NCI-H1105 treated with DMSO at 0.1 percent for 48 hours (cell line): ENCODE results near the gene MAPK8IP2.

Experiments used
- DNase-seq: peaks from one replicate; lab custom pipeline; 2025; lab: John Stamatoyannopoulos, UW

MAPK8IP2 gene

GRCh38 chr22:50575426-50575941 lies 25.1 kb upstream of the MAPK8IP2 start:
- DNase-seq, result no peak

GRCh38 chr22:50576070-50576469 lies 24.5 kb upstream of the MAPK8IP2 start:
- no peak for DNase-seq

- no peak for DNase-seq
These were observed 23.5 kb upstream of the MAPK8IP2 start for GRCh38 chr22:50576806-50577696.

GRCh38 chr22:50577697-50577986 lies 23.0 kb upstream of the MAPK8IP2 start:
- no peak for DNase-seq

GRCh38 chr22:50577987-50578775 lies 22.4 kb upstream of the MAPK8IP2 start, which contains the start of gene CPT1B:
Gene CPT1B, minus strand, starts transcription at chr22:50578427. Its CDS starts 512 bp downstream, at chr22:50577915.
- no peak for DNase-seq

- no peak for DNase-seq
These were observed 21.8 kb upstream of the MAPK8IP2 start for GRCh38 chr22:50578776-50579310.

GRCh38 chr22:50579752-50580151 lies 20.8 kb upstream of the MAPK8IP2 start:
- DNase-seq, result no peak

GRCh38 chr22:50581031-50581949 lies 19.3 kb upstream of the MAPK8IP2 start:
- no peak for DNase-seq

GRCh38 chr22:50581950-50582492 lies 18.6 kb upstream of the MAPK8IP2 start:
- DNase-seq, result peak; percentile 57

GRCh38 chr22:50582493-50583293 lies 17.9 kb upstream of the MAPK8IP2 start, which contains the start of gene CHKB:
Gene CHKB, minus strand, starts transcription at chr22:50582849. Its CDS starts 68 bp downstream, at chr22:50582781.
- DNase-seq, result peak; percentile 98

GRCh38 chr22:50583294-50583861 lies 17.2 kb upstream of the MAPK8IP2 start:
- DNase-seq, result no peak

GRCh38 chr22:50584106-50585096 lies 16.2 kb upstream of the MAPK8IP2 start:
- no peak for DNase-seq

- no peak for DNase-seq
These were observed 15.4 kb upstream of the MAPK8IP2 start for GRCh38 chr22:50585238-50585637.

- no peak for DNase-seq
These were observed 14.8 kb upstream of the MAPK8IP2 start for GRCh38 chr22:50585781-50586180.

GRCh38 chr22:50586416-50586815 lies 14.2 kb upstream of the MAPK8IP2 start:
- DNase-seq, result no peak

GRCh38 chr22:50587407-50587806 lies 13.2 kb upstream of the MAPK8IP2 start:
- DNase-seq, result no peak

- no peak for DNase-seq
These were observed 5.4 kb upstream of the MAPK8IP2 start for GRCh38 chr22:50595189-50595588.

GRCh38 chr22:50597097-50597496 lies 3.5 kb upstream of the MAPK8IP2 start:
- DNase-seq, result no peak
